ENCODE data around the gene RBM41.
"Not testable (repeated sequence)": the region's sequence is repeated elsewhere in the genome, so short reads cannot be mapped to it uniquely, and the experiment has no call there.

RBM41 gene

GRCh38 chrX:107118322-107119147, at the start of gene RBM41:
TSS of gene RBM41 (minus strand) at chrX:107118822. CDS start at chrX:107118773, 49 bp downstream.
- DNase-seq (ENCODE audit: low read depth), result peak; percentile 46

- no peak for DNase-seq (ENCODE audit: low read depth)
Measured at GRCh38 chrX:107168257-107168656, 49.6 kb upstream of the RBM41 start.

GRCh38 chrX:107167163-107167921, 48.7 kb upstream of the RBM41 start:
- DNase-seq (ENCODE audit: low read depth), result no peak

GRCh38 chrX:107157618-107158017, 39.0 kb upstream of the RBM41 start:
- not testable (repeated sequence) for DNase-seq (ENCODE audit: low read depth)

DNA sequence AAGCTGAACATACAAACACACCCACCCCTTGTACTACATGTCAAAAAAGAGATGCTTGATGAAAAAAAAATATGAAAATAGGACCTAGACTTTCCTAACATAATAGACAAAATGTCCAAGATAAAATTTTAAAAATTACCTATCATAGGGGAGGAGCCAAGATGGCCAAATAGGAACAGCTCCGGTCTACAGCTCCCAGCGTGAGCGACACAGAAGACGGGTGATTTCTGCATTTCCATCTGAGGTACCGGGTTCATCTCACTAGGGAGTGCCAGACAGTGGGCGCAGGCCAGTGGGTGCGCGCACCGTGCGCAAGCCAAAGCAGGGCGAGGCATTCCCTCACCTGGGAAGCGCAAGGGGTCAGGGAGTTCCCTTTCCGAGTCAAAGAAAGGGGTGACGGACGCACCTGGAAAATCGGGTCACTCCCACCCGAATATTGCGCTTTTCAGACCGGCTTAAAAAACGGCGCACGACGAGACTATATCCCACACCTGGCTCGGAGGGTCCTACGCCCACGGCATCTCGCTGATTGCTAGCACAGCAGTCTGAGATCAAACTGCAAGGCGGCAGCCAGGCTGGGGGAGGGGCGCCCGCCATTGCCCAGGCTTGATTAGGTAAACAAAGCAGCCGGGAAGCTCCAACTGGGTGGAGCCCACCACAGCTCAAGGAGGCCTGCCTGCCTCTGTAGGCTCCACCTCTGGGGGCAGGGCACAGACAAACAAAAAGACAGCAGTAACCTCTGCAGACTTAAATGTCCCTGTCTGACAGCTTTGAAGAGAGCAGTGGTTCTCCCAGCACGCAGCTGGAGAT, 37.2 kb upstream of the RBM41 start:
- DNase-seq (ENCODE audit: low read depth), result not testable (repeated sequence)

DNA sequence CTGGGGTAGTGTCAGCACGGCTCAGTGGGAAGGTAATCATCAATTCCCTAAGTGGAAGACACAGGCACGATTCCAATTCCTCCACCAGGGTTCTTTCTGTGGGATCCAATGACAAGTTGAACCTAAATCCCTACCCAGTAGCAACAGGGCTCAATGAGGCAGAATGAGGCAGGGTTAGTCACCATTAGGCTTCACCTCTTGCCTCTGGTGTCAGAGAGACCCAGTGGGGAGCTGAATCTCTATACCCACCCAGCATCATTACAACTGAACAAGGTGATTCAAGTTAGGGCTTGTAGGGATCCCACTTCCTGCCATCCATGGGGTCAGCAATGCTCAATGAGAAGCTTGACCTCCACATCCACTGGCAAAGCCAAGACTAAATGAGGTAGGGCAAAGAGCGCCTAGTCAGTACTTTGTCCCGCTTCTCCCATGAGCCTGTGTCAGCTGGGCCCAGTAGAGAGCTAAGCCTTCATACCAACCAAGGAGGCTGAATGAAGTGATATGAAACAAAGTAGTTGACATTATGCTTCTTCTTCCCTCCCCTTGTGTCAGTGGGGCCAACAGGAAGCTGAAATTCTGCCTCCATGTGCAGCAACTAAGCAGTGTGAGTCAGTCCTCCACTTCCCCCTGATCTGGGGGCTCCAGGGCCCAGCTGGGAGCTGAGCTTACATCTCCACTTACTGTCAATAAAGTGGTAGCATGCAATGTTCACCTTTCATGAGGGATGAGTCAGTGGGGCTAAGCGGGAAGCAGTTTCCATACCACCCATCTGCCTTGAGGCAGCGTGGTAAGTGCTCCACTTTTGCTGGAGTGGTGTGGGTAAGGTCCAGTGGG, 36.4 kb upstream of the RBM41 start:
- no peak for DNase-seq (ENCODE audit: low read depth)

GRCh38 chrX:107153005-107153404, 34.4 kb upstream of the RBM41 start:
- DNase-seq (ENCODE audit: low read depth), result no peak

- no peak for DNase-seq (ENCODE audit: low read depth)
Measured at GRCh38 chrX:107146670-107147069, 28.0 kb upstream of the RBM41 start.

- DNase-seq (ENCODE audit: low read depth), result no peak
Measured at GRCh38 chrX:107135965-107136307, 17.3 kb upstream of the RBM41 start.

GRCh38 chrX:107135049-107135964, 16.7 kb upstream of the RBM41 start:
- DNase-seq (ENCODE audit: low read depth), result no peak

- no peak for DNase-seq (ENCODE audit: low read depth)
Measured at GRCh38 chrX:107123750-107124149, 5.1 kb upstream of the RBM41 start.

- no peak for DNase-seq (ENCODE audit: low read depth)
Measured at GRCh38 chrX:107119283-107119682, 661 bp upstream of the RBM41 start.

DNA sequence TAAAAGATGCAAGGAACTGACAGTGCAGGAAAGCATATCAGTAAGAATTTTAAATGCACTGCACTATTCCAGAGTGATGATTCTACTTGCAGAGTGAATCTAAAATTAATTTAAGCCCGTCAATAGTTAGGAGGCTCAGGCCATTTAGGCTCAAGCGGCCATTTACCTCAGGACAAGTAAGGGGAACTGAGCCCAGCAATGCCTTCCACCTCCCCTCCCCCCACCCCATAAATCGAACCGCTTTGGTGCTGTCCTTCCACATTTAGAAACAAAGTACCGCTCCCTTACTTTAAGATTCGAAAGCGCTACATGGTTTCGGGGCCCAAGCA, 665 bp downstream of the RBM41 start:
- DNase-seq (ENCODE audit: low read depth), result no peak

DNA sequence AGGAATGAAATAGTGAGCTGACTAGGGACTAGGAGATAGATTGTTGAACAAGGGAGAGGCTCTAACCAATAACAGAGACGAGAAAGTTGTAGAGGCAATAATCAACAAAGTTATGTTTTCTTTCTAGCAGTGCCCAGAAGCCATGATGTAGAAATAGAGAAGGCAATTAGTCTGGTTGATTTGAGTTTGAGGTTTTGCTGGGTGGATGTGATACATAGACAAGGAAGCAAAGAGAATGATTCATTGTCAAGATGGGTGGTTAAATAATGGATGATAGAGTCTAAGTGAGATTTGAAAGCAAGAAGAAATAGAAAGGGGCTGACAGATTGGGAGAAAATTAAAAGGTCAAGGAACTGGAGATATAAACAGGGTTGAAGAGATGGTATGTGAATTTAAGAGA, 11.2 kb downstream of the RBM41 start:
- DNase-seq (ENCODE audit: low read depth), result no peak

GRCh38 chrX:107102980-107103379, 15.6 kb downstream of the RBM41 start:
- no peak for DNase-seq (ENCODE audit: low read depth)

DNA sequence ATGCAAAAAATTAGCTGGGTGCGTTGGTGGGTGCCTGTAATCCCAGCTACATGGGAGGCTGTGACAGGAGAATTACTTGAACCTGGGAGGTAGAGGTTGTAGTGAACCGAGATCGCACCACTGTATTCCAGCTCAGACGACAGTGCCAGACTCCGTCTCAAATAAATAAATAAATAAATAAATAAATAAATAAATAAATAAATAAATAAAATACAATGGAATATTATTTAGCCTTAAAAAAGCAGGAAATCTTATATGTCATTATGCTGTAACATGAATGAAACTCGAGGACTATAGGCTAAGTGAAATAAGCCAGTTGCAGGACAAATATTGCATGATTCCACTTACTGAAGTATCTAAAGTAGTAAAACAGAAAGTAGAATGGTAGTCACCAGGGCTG, 42.5 kb downstream of the RBM41 start:
- no peak for DNase-seq (ENCODE audit: low read depth)

DNA sequence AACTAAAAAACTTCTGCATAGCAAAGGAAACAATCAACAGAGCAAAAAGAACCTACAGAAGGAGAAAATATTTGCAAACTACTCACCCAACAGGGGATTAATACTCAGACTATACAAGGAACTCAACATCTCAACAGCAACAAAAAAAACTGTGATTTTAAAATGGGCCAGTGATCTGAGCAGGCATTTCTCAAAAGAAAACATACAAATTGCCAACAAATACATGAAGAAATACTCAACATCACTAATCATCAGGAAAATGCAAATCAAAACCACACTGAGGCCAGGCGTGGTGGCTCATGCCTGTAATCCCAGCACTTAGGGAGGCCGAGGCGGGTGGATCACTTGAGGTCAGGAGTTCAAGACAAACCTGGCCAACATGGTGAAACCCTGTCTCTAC, 60.9 kb downstream of the RBM41 start:
- not testable (repeated sequence) for DNase-seq (ENCODE audit: low read depth)

- no peak for DNase-seq (ENCODE audit: low read depth)
Measured at GRCh38 chrX:107054978-107055377, 63.6 kb downstream of the RBM41 start.

DNA sequence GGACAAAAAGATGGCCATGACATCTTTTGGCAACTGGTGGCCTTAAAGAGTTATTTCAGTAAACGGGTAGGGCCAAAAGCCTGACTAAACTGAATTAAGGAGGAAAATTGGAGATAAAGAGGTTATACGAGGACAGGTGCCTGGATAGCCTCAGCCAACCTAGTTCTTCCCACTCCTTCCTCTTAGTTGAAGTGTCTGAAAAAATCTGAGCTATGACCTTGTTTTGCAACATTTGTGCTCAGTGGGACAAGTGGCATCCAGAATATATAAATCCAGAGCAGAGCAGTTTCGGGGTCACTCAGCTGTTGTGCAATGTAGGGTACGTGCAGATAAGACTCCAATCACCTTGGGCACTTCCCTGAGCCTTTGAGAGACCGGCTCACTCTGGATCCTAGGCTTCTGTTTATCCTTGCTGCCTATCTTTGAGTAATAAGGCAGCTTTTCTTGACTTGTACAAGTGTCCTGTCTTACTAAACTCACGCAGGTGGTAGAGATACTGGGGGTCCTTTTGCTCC, 68.4 kb downstream of the RBM41 start:
- DNase-seq (ENCODE audit: low read depth), result no peak

DNA sequence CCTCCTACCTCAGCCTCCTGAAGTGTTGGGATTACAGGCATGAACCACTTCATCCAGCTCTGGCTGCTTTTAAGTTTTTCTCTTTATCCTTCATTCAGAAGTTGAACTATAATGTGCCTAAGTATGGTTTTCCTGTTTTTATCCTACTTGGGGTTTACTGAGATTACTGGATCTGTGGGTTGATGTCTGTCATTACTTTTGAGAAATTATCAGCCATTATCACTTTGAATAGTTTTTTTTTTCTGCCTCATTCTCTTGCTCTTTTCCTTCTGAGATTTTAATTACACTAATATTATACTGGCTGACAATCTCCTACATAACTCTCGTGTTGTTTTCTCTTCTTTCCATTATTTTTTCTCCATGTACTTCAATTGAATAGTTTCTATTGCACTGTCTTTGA, 71.0 kb downstream of the RBM41 start:
- no peak for DNase-seq (ENCODE audit: low read depth)

- no peak for DNase-seq (ENCODE audit: low read depth)
Measured at GRCh38 chrX:107029752-107030151, 88.9 kb downstream of the RBM41 start.

Data from activated gamma-delta T cell treated with anti-CD3 and anti-CD28 coated beads, Interleukin-2, amount 50 U/mL, for 16 hours (primary cell).